Cardiac muscle cell (in vitro differentiated cells and primary cell): Measurements from ENCODE around the gene KRR1. TPM values are rescaled to one million over a fixed set of nuclear protein-coding genes. Genes with fewer than 3 reads are reported as not detected.

Experiments
- DNase-seq, 2 donors: peaks; one replicate each; pipeline versions ENCODE4 v3.0.0 to v3.0.0-alpha.2; 2010 to 2017; ENCODE audit warnings: low read depth in 1 of 2, low spot score in 1 of 2
- H3K27ac ChIP-seq: fragments of 200-600 bp; sonication (generic); 2 replicates; pipeline ENCODE4 v1.5.1; 2016
- H3K27me3 ChIP-seq: fragments of 200-600 bp; sonication (generic); 2 replicates; pipeline ENCODE4 v1.6.0; 2016; ENCODE audit warnings: control low read depth
- H3K36me3 ChIP-seq: fragments of 200-600 bp; sonication (generic); 2 replicates; pipeline ENCODE4 v1.5.1; 2016; ENCODE audit warnings: control low read depth
- H3K4me1 ChIP-seq: fragments of 200-600 bp; sonication (generic); 2 replicates; pipeline ENCODE4 v1.8.1; 2017; ENCODE audit warnings: low read depth, mild to moderate bottlenecking, mixed run types
- H3K4me3 ChIP-seq: fragments of 200-600 bp; sonication (generic); 2 replicates; pipeline ENCODE4 v1.5.1; 2016; ENCODE audit warnings: mild to moderate bottlenecking
- H3K9me3 ChIP-seq: fragments of 200-600 bp; sonication (generic); 2 replicates; pipeline ENCODE4 v1.5.1; 2017; ENCODE audit warnings: low read depth, mild to moderate bottlenecking, control low read depth
- polyA plus RNA-seq: library from polyadenylated mRNA; unstranded; fragments of >200 nt; fragmentation: Nextera tagmentation; extraction: Ambion mirVana; gene quantifications from 2 replicates; pipeline ENCODE4 v1.2.1, GENCODE V29; 2016
- total RNA-seq: library from RNA; depleted of rRNA; stranded (reverse); fragments of >200 nt; gene quantifications from 2 replicates; pipeline ENCODE4 v1.2.3, GENCODE V29; 2016
- TF ChIP-seq, protein P1 (sequence below): IDR thresholded peaks from 2 replicates; pipeline ENCODE4 v1.5.1; 2012; ENCODE audit warnings: low read depth, mild to moderate bottlenecking, low read length

Gene KRR1
- total RNA-seq (29.9 and 30.7 TPM in 2 replicates), polyA plus RNA-seq (32.4 and 36.8 TPM in 2 replicates)

DNA sequence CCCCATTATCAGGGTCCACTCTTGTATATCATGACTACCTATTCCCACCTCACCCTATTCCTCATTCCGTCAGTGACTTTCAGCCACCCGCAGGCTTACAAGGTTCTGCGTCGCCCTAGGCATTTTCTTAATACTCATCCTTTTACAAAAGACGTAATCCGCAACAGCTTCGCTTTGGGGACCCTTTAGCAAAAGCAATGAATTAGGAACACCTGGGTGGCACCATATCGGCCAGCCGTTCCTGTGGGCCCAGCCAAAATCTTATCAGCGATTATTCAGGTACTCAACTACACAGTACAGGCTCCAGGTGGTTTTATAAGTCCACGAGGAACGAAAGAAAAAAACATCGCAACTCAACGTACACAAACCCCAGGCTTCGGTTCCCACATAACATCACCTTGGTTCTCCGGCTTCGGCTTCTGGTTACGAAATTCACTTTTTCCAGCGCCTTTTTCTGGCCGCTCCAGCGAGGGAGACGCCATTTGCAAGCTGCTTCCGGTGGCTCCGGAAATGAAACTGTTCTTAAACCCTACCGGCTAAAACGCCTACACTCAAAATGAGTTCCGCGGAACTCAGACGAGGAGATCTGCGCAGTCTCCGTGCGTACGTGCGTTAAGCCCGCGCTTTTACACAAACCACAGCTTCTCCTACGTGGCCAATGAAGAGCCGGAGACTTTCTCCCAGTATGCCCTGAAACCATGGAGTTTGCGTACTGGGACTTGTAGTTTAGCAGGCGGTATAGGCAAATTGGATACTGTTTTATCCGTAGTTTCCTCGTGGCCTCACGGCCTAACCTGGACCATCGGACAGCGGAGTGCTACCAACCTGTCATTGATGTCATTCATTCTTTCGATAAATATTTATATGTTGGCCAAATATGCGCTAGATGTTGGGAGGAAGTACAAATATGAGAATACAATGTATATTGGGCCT, at the start of gene KRR1:
TSS of gene KRR1 (minus strand) at position 494 of the 933 bp plus-strand sequence. CDS start at position 482, 12 bp downstream.
- peaks cover 7% of the 10 kb centered on the region for H3K4me1 ChIP-seq
- H3K27me3 ChIP-seq: no peaks in the 10 kb centered on the region
- H3K27ac ChIP-seq: peak within 1 kb of the TSS; percentile 68
- peak; percentile 96 to 99 for DNase-seq
- no peaks in the 10 kb centered on the region for H3K9me3 ChIP-seq
- TF ChIP-seq, protein P1, sequence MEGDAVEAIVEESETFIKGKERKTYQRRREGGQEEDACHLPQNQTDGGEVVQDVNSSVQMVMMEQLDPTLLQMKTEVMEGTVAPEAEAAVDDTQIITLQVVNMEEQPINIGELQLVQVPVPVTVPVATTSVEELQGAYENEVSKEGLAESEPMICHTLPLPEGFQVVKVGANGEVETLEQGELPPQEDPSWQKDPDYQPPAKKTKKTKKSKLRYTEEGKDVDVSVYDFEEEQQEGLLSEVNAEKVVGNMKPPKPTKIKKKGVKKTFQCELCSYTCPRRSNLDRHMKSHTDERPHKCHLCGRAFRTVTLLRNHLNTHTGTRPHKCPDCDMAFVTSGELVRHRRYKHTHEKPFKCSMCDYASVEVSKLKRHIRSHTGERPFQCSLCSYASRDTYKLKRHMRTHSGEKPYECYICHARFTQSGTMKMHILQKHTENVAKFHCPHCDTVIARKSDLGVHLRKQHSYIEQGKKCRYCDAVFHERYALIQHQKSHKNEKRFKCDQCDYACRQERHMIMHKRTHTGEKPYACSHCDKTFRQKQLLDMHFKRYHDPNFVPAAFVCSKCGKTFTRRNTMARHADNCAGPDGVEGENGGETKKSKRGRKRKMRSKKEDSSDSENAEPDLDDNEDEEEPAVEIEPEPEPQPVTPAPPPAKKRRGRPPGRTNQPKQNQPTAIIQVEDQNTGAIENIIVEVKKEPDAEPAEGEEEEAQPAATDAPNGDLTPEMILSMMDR: no peak
- peaks cover under 1% of the 10 kb centered on the region for H3K36me3 ChIP-seq
- peak within 1 kb of the TSS; percentile 69 for H3K4me3 ChIP-seq

DNA sequence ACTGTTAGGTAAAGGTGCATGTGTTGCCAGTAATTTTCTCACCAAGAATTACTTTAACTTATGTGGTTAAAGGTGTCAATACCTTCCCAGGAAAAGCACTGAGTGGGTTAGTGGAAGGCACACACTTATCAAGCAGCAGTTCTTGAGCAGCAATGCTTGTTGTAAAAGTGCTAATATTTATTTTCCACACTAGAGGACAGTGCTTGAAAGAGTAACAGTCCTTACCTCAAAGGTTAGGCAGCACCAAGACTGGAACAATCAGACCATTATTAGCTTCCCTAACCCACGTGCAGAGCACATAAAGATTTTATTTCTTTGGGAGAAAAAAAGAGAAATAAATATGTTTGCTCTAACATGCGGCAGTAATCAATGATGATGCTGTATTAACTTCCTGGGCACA, 48.8 kb upstream of the KRR1 start:
- Histone ChIP-seq H3K4me1 (no peaks in the 10 kb centered on the region), H3K4me3 (no peak overlapping the region), H3K27me3 (no peaks in the 10 kb centered on the region), H3K36me3 (no peaks in the 10 kb centered on the region), H3K27ac (no peak overlapping the region), H3K9me3 (no peaks in the 10 kb centered on the region)
- DNase-seq: peak; percentile 20 to 80
- TF ChIP-seq, protein P1: peak; percentile 59

DNA sequence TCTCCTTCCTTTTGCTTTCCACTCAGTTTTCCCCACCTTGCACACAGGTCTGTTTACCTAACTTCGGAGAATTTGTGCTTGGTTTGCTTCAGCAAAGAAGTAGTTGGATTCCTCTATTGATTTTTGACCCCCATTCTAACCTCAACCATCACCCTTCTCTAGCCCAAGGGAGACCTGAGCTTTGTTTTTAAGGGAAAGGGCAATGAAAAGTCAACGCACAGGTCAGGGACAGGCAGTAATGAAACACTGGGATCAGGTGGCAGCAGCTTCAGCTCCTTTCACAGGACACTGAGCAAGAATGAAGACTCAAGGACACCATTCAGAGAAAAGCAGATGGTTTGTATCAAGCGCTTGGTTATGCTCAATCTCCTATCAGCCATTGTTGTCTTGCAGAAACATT, 46.9 kb upstream of the KRR1 start:
- no peak for DNase-seq
- Histone ChIP-seq H3K27me3 (no peaks in the 10 kb centered on the region), H3K4me3 (no peak overlapping the region), H3K4me1 (peaks cover 11% of the 10 kb centered on the region), H3K27ac (no peak overlapping the region), H3K36me3 (no peaks in the 10 kb centered on the region), H3K9me3 (no peaks in the 10 kb centered on the region)
- TF ChIP-seq, protein P1: no peak

DNA sequence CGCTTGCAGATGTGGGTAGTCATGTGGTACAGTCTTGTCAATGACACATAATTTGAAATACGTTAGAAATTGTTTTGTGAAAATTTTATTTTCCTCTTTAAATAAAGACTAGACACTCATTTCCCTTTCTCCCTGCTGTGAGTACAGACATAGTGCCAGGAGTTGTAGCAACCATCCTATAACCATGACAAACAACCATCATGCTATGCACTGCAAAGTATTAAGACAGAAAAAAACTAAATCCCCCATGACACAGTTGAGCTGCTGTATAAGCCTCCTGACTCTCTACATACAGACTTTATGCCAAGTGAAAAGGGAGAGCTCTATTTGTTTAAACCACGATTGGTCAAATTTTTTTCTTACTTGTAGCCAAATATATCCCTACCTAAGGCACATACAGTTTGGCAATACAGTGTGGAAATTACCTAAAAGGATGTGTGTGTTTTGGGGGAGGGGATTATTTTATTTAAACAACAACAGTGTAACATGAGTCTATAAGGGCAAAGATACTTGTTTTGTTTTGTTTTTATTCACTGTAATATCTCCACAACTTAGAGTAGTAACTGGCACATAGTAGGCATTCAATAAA, 45.0 kb upstream of the KRR1 start:
- no peak overlapping the region for H3K4me3 ChIP-seq
- H3K27me3 ChIP-seq: no peaks in the 10 kb centered on the region
- no peak for DNase-seq
- peaks cover 16% of the 10 kb centered on the region for H3K4me1 ChIP-seq
- no peak overlapping the region for H3K27ac ChIP-seq
- no peaks in the 10 kb centered on the region for H3K36me3 ChIP-seq
- TF ChIP-seq, protein P1: no peak
- no peaks in the 10 kb centered on the region for H3K9me3 ChIP-seq

DNA sequence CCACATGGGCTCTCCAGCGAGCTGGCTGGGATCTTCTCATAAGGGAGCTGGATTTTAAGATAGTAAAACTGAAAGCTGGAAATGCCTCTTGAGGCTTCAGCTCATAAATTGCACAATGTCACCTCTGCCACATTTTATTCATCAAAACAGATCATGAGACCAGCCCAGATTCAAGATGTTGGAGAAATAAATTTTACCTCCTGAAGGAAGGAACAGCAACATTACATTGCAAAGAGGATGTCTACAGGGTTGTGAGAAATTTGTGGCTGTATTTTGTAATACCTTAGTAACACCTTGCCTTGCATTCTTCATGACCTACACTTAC, 43.1 kb upstream of the KRR1 start:
- Histone ChIP-seq H3K36me3 (no peaks in the 10 kb centered on the region), H3K27ac (peak overlapping the region; percentile 94), H3K9me3 (no peaks in the 10 kb centered on the region), H3K4me1 (peaks cover 29% of the 10 kb centered on the region), H3K4me3 (no peak overlapping the region), H3K27me3 (no peaks in the 10 kb centered on the region)
- TF ChIP-seq, protein P1: no peak
- peak in 1 of 2 donors; percentile 41 for DNase-seq
